ENCODE measurements around the gene TEC.

- TF ChIP-seq, protein P1, sequence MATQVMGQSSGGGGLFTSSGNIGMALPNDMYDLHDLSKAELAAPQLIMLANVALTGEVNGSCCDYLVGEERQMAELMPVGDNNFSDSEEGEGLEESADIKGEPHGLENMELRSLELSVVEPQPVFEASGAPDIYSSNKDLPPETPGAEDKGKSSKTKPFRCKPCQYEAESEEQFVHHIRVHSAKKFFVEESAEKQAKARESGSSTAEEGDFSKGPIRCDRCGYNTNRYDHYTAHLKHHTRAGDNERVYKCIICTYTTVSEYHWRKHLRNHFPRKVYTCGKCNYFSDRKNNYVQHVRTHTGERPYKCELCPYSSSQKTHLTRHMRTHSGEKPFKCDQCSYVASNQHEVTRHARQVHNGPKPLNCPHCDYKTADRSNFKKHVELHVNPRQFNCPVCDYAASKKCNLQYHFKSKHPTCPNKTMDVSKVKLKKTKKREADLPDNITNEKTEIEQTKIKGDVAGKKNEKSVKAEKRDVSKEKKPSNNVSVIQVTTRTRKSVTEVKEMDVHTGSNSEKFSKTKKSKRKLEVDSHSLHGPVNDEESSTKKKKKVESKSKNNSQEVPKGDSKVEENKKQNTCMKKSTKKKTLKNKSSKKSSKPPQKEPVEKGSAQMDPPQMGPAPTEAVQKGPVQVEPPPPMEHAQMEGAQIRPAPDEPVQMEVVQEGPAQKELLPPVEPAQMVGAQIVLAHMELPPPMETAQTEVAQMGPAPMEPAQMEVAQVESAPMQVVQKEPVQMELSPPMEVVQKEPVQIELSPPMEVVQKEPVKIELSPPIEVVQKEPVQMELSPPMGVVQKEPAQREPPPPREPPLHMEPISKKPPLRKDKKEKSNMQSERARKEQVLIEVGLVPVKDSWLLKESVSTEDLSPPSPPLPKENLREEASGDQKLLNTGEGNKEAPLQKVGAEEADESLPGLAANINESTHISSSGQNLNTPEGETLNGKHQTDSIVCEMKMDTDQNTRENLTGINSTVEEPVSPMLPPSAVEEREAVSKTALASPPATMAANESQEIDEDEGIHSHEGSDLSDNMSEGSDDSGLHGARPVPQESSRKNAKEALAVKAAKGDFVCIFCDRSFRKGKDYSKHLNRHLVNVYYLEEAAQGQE (IDR thresholded peaks at IDR 0.05; ENCODE audit: low read depth) = no peak
- TF ChIP-seq MAX (IDR thresholded peaks at IDR 0.05) (no peak), YY1 (IDR thresholded peaks at IDR 0.05; ENCODE audit: low read depth) (no peak)
Observed at GRCh38 chr4:48259748-48260147, 9.9 kb downstream of the TEC start.
